HG02588 (cell line): Measurements from ENCODE around the gene SPINDOC.
"Not testable (repeated sequence)": the region's sequence is repeated elsewhere in the genome, so short reads cannot be mapped to it uniquely, and the experiment has no call there.

Source experiments
- ATAC-seq: cut with Tn5 transposase; IDR thresholded peaks from one replicate; pipeline ENCODE4 v1.9.1; 2021; ENCODE audit warnings: mild to moderate bottlenecking, moderate library complexity; ENCODE audit not compliant: unreplicated experiment

SPINDOC gene

GRCh38 chr11:63783925-63784592, 29.2 kb upstream of the SPINDOC start:
- ATAC-seq, result no peak

GRCh38 chr11:63785823-63786222, 27.4 kb upstream of the SPINDOC start:
- no peak for ATAC-seq

- no peak for ATAC-seq
Measured at GRCh38 chr11:63791495-63792167, 21.6 kb upstream of the SPINDOC start.

GRCh38 chr11:63793161-63793560, 20.1 kb upstream of the SPINDOC start:
- ATAC-seq, result no peak

- no peak for ATAC-seq
Measured at GRCh38 chr11:63795066-63795465, 18.2 kb upstream of the SPINDOC start.

GRCh38 chr11:63800921-63801320, 12.3 kb upstream of the SPINDOC start:
- ATAC-seq, result no peak

- ATAC-seq, result no peak
Measured at GRCh38 chr11:63802637-63803414, 10.4 kb upstream of the SPINDOC start.

- no peak for ATAC-seq
Measured at GRCh38 chr11:63804259-63804658, 9.0 kb upstream of the SPINDOC start.

GRCh38 chr11:63805844-63806415, 7.3 kb upstream of the SPINDOC start:
- ATAC-seq, result no peak

- ATAC-seq, result not testable (repeated sequence)
Measured at GRCh38 chr11:63810383-63810782, 2.9 kb upstream of the SPINDOC start.

GRCh38 chr11:63811522-63811921, 1.7 kb upstream of the SPINDOC start:
- ATAC-seq, result no peak

GRCh38 chr11:63813563-63814382, 517 bp downstream of the SPINDOC start:
- peak; percentile 34 for ATAC-seq

GRCh38 chr11:63814383-63814736, 1.1 kb downstream of the SPINDOC start:
- ATAC-seq, result no peak

GRCh38 chr11:63816166-63816565, 2.9 kb downstream of the SPINDOC start:
- no peak for ATAC-seq

- ATAC-seq, result no peak
Measured at GRCh38 chr11:63816732-63817131, 3.5 kb downstream of the SPINDOC start.

- no peak for ATAC-seq
Measured at GRCh38 chr11:63817758-63818498, 4.7 kb downstream of the SPINDOC start.

GRCh38 chr11:63818609-63819008, 5.4 kb downstream of the SPINDOC start:
- ATAC-seq, result no peak

GRCh38 chr11:63821411-63821810, 8.2 kb downstream of the SPINDOC start:
- no peak for ATAC-seq

- no peak for ATAC-seq
Measured at GRCh38 chr11:63826471-63827190, 13.4 kb downstream of the SPINDOC start.
